ENCODE data around the gene CAMK2N2. TPM values are rescaled to one million over a fixed set of nuclear protein-coding genes. Genes with fewer than 3 reads are reported as not detected.

The CAMK2N2 gene
- total and polyA plus RNA-seq, 2 of the 4 experiments (the other 2 are of a cell fraction): 0.34 TPM; not detected in 1

DNA sequence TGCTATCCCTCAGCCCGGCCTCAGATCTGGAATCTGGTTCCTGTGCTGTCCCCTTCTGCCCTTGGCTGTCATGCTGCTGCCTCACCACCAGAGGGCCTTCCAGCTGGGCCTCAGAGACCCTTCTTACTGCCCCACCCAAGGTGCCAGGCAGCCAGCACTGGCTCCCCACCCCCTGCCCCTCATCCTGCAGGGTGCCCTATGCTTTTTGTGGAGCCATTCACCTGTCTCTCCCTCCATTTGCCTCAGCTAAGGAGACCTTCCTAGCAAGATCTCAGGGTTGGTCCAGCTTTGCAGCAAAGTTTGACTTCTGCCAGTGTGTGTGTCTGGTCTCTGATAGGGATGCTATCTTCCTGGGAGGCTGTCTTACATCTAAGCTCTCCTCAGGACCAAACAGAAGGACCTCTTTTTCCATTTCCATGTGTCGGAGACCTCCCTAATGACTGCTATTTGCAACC is 33.8 kb downstream of the CAMK2N2 start:
- no peak overlapping the region for H3K4ac ChIP-seq (ENCODE audit: low read depth, low read length)
- H3K14ac ChIP-seq (replicated peaks; ENCODE audit: low read depth, low read length): no peak overlapping the region
- no peaks in the 10 kb centered on the region for H3K79me1 ChIP-seq (ENCODE audit: low read depth in 1 of 2, low read length in 2 of 2)
- no TSS peak for BruUV-seq (replicated peaks)
- H3K4me1 ChIP-seq (ENCODE audit: control insufficient read depth, insufficient read depth, low read length): no peaks in the 10 kb centered on the region; the same call in 1 of the 2 replicates
- in situ Hi-C loops (cut with MboI; ENCODE audit: low sequenced_read_pairs): no loop called here
- no peak overlapping the region for H3K56ac ChIP-seq (ENCODE audit: extremely low read depth, insufficient read depth, low read length)
- no peaks in the 10 kb centered on the region for H3K9me1 ChIP-seq (ENCODE audit: insufficient read depth, low read length)
- H2BK15ac ChIP-seq (ENCODE audit: low read depth, low read length): no peak overlapping the region
- no peak overlapping the region for H3K27ac ChIP-seq (ENCODE audit: insufficient read depth, low read length)
- peak overlapping the region; percentile 23 for H2AK9ac ChIP-seq (replicated peaks; ENCODE audit: low read depth, low read length, poor library complexity)
- dilution Hi-C loops (cut with HindIII; ENCODE audit: low sequenced_read_pairs, unreplicated experiment): no loop called here
- TF ChIP-seq RCOR1 (IDR thresholded peaks at IDR 0.05; ENCODE audit: insufficient replicate concordance, low read length) (no peak), ELK1 (IDR thresholded peaks at IDR 0.05; ENCODE audit: borderline replicate concordance, low read depth, low read length) (no peak), MAZ (IDR thresholded peaks at IDR 0.05; ENCODE audit: borderline replicate concordance, low read depth, low read length) (no peak), CHD1 (IDR thresholded peaks at IDR 0.05; ENCODE audit: low read depth, low read length) (no peak), RFX5 (IDR thresholded peaks at IDR 0.05; ENCODE audit: low read depth, low read length) (no peak), RAD21 (IDR thresholded peaks at IDR 0.05; ENCODE audit: low read length) (peak; percentile 33; the same call in 1 of the 2 replicates), POLR2A (IDR thresholded peaks at IDR 0.05; ENCODE audit: low read depth, low read length) (no peak), SMC3 (IDR thresholded peaks at IDR 0.05; ENCODE audit: low read depth, low read length) (peak; percentile 49), NFE2L2 (IDR thresholded peaks at IDR 0.05; ENCODE audit: low read depth, low read length) (no peak), BHLHE40 (IDR thresholded peaks at IDR 0.05; ENCODE audit: low read depth, low read length) (no peak), CEBPB (IDR thresholded peaks at IDR 0.05; ENCODE audit: low read depth, low read length) (no peak), FOS (IDR thresholded peaks at IDR 0.05; ENCODE audit: low read depth, low read length) (no peak), MAFK (IDR thresholded peaks at IDR 0.05; ENCODE audit: low read depth, low read length) (no peak), CTCF (conservative IDR thresholded peaks at IDR 0.05; ENCODE audit: low read depth, low read length) (peak; percentile 60), MXI1 (IDR thresholded peaks at IDR 0.05; ENCODE audit: borderline replicate concordance, low read depth, low read length) (no peak)
- TF ChIP-seq, protein P1, sequence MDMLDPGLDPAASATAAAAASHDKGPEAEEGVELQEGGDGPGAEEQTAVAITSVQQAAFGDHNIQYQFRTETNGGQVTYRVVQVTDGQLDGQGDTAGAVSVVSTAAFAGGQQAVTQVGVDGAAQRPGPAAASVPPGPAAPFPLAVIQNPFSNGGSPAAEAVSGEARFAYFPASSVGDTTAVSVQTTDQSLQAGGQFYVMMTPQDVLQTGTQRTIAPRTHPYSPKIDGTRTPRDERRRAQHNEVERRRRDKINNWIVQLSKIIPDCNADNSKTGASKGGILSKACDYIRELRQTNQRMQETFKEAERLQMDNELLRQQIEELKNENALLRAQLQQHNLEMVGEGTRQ (IDR thresholded peaks at IDR 0.05; ENCODE audit: low read depth, low read length): no peak
- no peaks in the 10 kb centered on the region for H4K20me1 ChIP-seq (ENCODE audit: insufficient read depth, low read length)
- no peaks in the 10 kb centered on the region for H3K36me3 ChIP-seq (ENCODE audit: control insufficient read depth, insufficient read depth, low read length)
- peaks cover 62% of the 10 kb centered on the region for H3K27me3 ChIP-seq (ENCODE audit: control insufficient read depth, insufficient read depth, low read length)
- H4K5ac ChIP-seq (ENCODE audit: low read depth, low read length): no peak overlapping the region
- no peak overlapping the region for H2BK120ac ChIP-seq (ENCODE audit: low read depth, low read length)
- H3K4me3 ChIP-seq (ENCODE audit: insufficient read depth, low read depth, low read length): no peak overlapping the region
- DNase-seq (no peak), ATAC-seq (ENCODE audit: low read depth) (peak; percentile 44; the same call in 1 of the 2 replicates)
- H3K23ac ChIP-seq (ENCODE audit: low read depth, low read length): no peak overlapping the region
- ChIA-PET CTCF (interaction anchor here (0.8 to 1.6 kb wide), 10 partner anchors 11 to 329 kb away, joined by 3 to 10 read pairs (median 4); partner anchors contain the start of gene EEF1AKMT4), POLR2A (ENCODE audit: unreplicated experiment) (no interaction called here)
- H3K18ac ChIP-seq (ENCODE audit: low read depth, low read length): no peak overlapping the region
- no peak overlapping the region for H2AFZ ChIP-seq (replicated peaks; ENCODE audit: low read length, poor library complexity)
- no peak overlapping the region for H2AK5ac ChIP-seq (ENCODE audit: low read depth, low read length)
- no peak overlapping the region for H4K91ac ChIP-seq (ENCODE audit: insufficient read depth, low read depth, low read length)
- no peak overlapping the region for H3K4me2 ChIP-seq (ENCODE audit: low read depth, low read length)
- H4K8ac ChIP-seq (ENCODE audit: low read depth in 2 of 2, low read length in 2 of 2): no peak overlapping the region
- no peak overlapping the region for H2BK5ac ChIP-seq (ENCODE audit: low read depth, low read length, poor library complexity, severe bottlenecking)
- WGBS, 2 experiments (ENCODE audit: extremely low coverage in 2 of 2, insufficient read length in 1 of 2): no CpG with 5 or more reads among the region's 2 CpGs
- intact Hi-C loops (cut with micrococcal nuclease): loop anchor here (5.0 kb wide), 1 partner anchor 60 kb away; no protein-coding TSS in a partner anchor
- H2BK20ac ChIP-seq (ENCODE audit: low read depth, low read length): no peak overlapping the region
- H3K9ac ChIP-seq (ENCODE audit: low read depth, low read length): no peak overlapping the region
- no peaks in the 10 kb centered on the region for H3K9me3 ChIP-seq (ENCODE audit: control insufficient read depth, insufficient read depth, low read length)

Measured in IMR-90 (cell line).